GM19025 (cell line): Measurements from ENCODE around the gene TSPYL4.

Source experiments
- ATAC-seq: cut with Tn5 transposase; IDR thresholded peaks from one replicate; pipeline ENCODE4 v1.9.1; 2021; ENCODE audit warnings: mild to moderate bottlenecking, low read depth, moderate library complexity; ENCODE audit not compliant: unreplicated experiment

TSPYL4 gene

GRCh38 chr6:116234689-116235088, 19.2 kb downstream of the TSPYL4 start:
- ATAC-seq, result no peak

- no peak for ATAC-seq
These were observed 24.5 kb downstream of the TSPYL4 start for GRCh38 chr6:116229287-116229913.

GRCh38 chr6:116223355-116223754, 30.5 kb downstream of the TSPYL4 start:
- no peak for ATAC-seq

- no peak for ATAC-seq
These were observed 32.0 kb downstream of the TSPYL4 start for GRCh38 chr6:116221911-116222310.

- ATAC-seq, result no peak
These were observed 32.8 kb downstream of the TSPYL4 start for GRCh38 chr6:116221067-116221466.

GRCh38 chr6:116218866-116219265, 35.0 kb downstream of the TSPYL4 start:
- no peak for ATAC-seq

- ATAC-seq, result no peak
These were observed 35.7 kb downstream of the TSPYL4 start for GRCh38 chr6:116218172-116218633.

GRCh38 chr6:116217069-116217468, 36.8 kb downstream of the TSPYL4 start:
- ATAC-seq, result no peak

- no peak for ATAC-seq
These were observed 38.5 kb downstream of the TSPYL4 start for GRCh38 chr6:116215414-116215813.

GRCh38 chr6:116214681-116215080, 39.2 kb downstream of the TSPYL4 start:
- ATAC-seq, result no peak

GRCh38 chr6:116210750-116211425, 43.0 kb downstream of the TSPYL4 start:
- no peak for ATAC-seq

- no peak for ATAC-seq
These were observed 43.6 kb downstream of the TSPYL4 start for GRCh38 chr6:116210316-116210715.

- no peak for ATAC-seq
These were observed 45.7 kb downstream of the TSPYL4 start for GRCh38 chr6:116208056-116208785.

- no peak for ATAC-seq
These were observed 47.5 kb downstream of the TSPYL4 start for GRCh38 chr6:116206231-116206903.

- ATAC-seq, result no peak
These were observed 48.6 kb downstream of the TSPYL4 start for GRCh38 chr6:116205281-116205680.

GRCh38 chr6:116201538-116201937, 52.3 kb downstream of the TSPYL4 start:
- ATAC-seq, result no peak

GRCh38 chr6:116200619-116201249, 53.1 kb downstream of the TSPYL4 start:
- no peak for ATAC-seq
